GM23248 (cell line): Measurements from ENCODE around the gene COA3.

Source experiments
- EZH2 ChIP-seq: fragments of 200-600 bp; sonication (generic); IDR thresholded peaks from 2 replicates; pipeline ENCODE4 v1.6.1; 2018; ENCODE audit warnings: antibody characterized with exemption, mild to moderate bottlenecking; ENCODE audit not compliant: insufficient read depth, poor library complexity, severe bottlenecking
- EZH2phosphoT487 ChIP-seq: fragments of 200-600 bp; sonication (generic); IDR thresholded peaks from 2 replicates; pipeline ENCODE4 v1.6.1; 2018; ENCODE audit warnings: antibody characterized with exemption, moderate library complexity, mild to moderate bottlenecking, low read depth; ENCODE audit not compliant: insufficient read depth

DNA sequence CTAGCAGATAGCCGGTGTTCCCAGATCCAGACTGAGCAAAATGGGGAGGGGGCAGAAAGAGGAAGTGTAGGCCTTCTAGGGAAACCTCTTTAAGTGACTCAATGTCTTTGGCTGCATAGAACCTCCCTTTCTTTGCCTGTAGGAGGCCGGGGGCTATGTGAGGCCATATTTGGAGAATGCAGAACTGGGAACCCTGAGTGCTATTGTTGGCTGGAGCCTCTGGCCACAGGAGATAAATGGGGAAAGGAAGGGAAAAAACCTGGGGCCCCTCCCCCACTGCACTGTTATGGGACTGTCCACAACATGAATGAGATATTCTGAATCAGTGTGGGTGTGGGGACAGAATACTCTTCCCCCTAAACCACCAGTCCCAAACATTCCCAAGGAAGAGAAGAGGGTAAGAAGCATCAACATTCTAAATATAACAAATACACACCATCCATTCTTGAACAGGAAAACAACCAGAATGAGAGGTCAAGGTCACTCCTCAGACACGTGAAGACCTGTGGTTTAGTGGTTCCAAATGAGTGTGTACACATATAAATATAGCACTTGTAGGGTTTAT is 22.9 kb downstream of the COA3 start:
- TF ChIP-seq EZH2, result no peak
- TF ChIP-seq EZH2phosphoT487, result no peak
